Testis (tissue), 3 donors: ENCODE measurements around the gene PAQR9. TPM values are rescaled to one million over a fixed set of nuclear protein-coding genes. Genes with fewer than 3 reads are reported as not detected.

Source experiments
- DNase-seq: peaks from one replicate; pipeline ENCODE4 v3.0.0-alpha.2; 2019
- H3K27ac ChIP-seq, 2 donors: fragments of 200-600 bp; sonication (generic); one replicate each; pipeline ENCODE4 v1.5.1; 2019
- H3K27me3 ChIP-seq: fragments of 200-600 bp; sonication (generic); one replicate; pipeline ENCODE4 v1.5.1; 2019
- H3K36me3 ChIP-seq: fragments of 200-600 bp; sonication (generic); one replicate; pipeline ENCODE4 v1.5.1; 2017; ENCODE audit warnings: low read depth; ENCODE audit errors: missing control alignments
- H3K4me1 ChIP-seq: fragments of 200-600 bp; sonication (generic); one replicate; pipeline ENCODE4 v1.5.1; 2019
- H3K4me3 ChIP-seq, 2 donors: fragments of 200-600 bp; sonication (generic); one replicate each; pipeline ENCODE4 v1.5.1; 2017 to 2019
- H3K9me3 ChIP-seq: fragments of 200-600 bp; sonication (generic); one replicate; pipeline ENCODE4 v1.5.1; 2017
- CTCF ChIP-seq, 3 experiments: fragments of 450-650 bp in 2 of 3; fragments of 200-600 bp in 1 of 3; sonication (generic) in 1 of 3; IDR thresholded peaks; one replicate each; pipeline ENCODE4 v1.5.1; 2016 to 2019; ENCODE audit warnings: antibody characterized with exemption in 3 of 3, mild to moderate bottlenecking in 2 of 3, moderate library complexity in 1 of 3
- POLR2A ChIP-seq: fragments of 450-650 bp; IDR thresholded peaks from one replicate; pipeline ENCODE4 v1.6.1; 2017; ENCODE audit warnings: antibody characterized with exemption, mild to moderate bottlenecking, moderate library complexity
- WGBS, 2 donors: methylation state at CpG; one replicate each; pipeline ENCODE4 v1.1.5; 2018; 5-methylcytosine and 5-hydroxymethylcytosine counted together
- intact Hi-C: fragments of 100-400 bp; cut with DNase I; formaldehyde crosslinking; loops from one replicate; pipeline ENCODE4 v1.15.1; 2023; ENCODE audit warnings: low total_unique reads
- polyA plus RNA-seq: library from polyadenylated mRNA; stranded (reverse); fragments of 350-450 nt; fragmentation: Illumina TruSeq; extraction: RNeasy Lipid Tissue Mini Kit (QIAGEN cat#74804); gene quantifications from one replicate; pipeline ENCODE4 v1.2.3, GENCODE V29; 2014; ENCODE audit warnings: low read depth, low replicate concordance; ENCODE audit not compliant: insufficient read depth
- small RNA-seq, 2 donors: library from RNA; depleted of rRNA; stranded (forward); fragments of <200 nt; gene quantifications; one replicate each; pipeline ENCODE3, GENCODE V24; 2016
- total RNA-seq, 2 donors: library from RNA; depleted of rRNA; stranded (reverse); fragments of >200 nt; gene quantifications; one replicate each; pipeline ENCODE4 v1.2.3, GENCODE V29; 2016

PAQR9 gene
- total and polyA plus RNA-seq, 3 donors from 2014 or later: 16.8 to 35.3 (median 20.7) TPM

DNA sequence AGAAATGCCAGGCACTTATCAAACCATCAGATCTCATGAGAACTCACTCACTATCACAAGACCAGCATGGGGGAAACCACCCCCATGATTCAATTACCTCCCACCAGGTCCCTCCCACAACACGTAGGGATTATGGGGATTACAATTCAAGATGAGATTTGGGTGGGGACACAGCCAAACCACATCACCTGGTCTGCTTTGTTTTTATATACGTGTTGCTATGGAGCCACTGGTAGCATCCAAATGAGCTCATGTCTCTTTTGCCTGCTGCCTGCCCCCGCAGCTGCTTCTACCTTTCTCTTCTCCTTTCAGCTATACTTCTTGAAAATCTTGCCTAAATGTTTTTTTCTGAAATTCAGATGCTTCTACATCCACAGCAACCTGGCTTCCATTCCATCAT, 47.8 kb downstream of the PAQR9 start:
- H3K36me3 ChIP-seq: no peaks in the 10 kb centered on the region
- no peak overlapping the region for H3K4me3 ChIP-seq
- intact Hi-C loops: no loop called here
- WGBS, 2 donors: 95 to 98% methylated on average over 3 of the region's 3 CpGs
- H3K4me1 ChIP-seq: no peaks in the 10 kb centered on the region
- TF ChIP-seq POLR2A (no peak), CTCF (IDR thresholded peaks at IDR 0.05) (no peak)
- no peaks in the 10 kb centered on the region for H3K9me3 ChIP-seq
- no peak overlapping the region for H3K27ac ChIP-seq
- no peaks in the 10 kb centered on the region for H3K27me3 ChIP-seq
- DNase-seq: no peak

- H3K36me3 ChIP-seq: no peaks in the 10 kb centered on the region
- no peak overlapping the region for H3K4me3 ChIP-seq
- H3K27ac ChIP-seq: no peak overlapping the region
- intact Hi-C loops: no loop called here
- no peak for DNase-seq
- 64 to 77% methylated on average over 3 of the region's 3 CpGs for WGBS, 2 donors
- H3K9me3 ChIP-seq: no peaks in the 10 kb centered on the region
- H3K4me1 ChIP-seq: no peaks in the 10 kb centered on the region
- TF ChIP-seq CTCF (IDR thresholded peaks at IDR 0.05) (no peak), POLR2A (no peak)
- no peaks in the 10 kb centered on the region for H3K27me3 ChIP-seq
Measured at GRCh38 chr3:142914286-142914811, 49.1 kb downstream of the PAQR9 start.

DNA sequence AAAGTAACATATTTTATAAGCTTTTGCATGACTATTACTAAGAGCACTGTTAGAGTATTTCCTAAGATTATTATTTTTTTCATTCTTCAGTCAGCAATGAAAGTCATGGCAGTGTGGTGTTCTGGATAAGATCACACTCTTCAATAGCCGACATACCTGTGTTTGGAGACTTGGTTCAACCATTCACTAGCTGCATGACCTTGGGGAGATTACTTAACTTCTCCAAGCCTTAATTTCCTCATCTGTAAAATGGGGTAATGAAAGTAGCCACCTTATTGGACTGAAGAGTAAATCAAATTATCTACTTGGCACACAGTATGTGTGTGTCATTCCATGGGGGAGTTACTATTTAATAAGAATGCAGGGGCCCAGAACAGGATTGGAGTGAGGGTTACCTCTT, 50.0 kb downstream of the PAQR9 start:
- Histone ChIP-seq H3K4me3 (no peak overlapping the region), H3K36me3 (no peaks in the 10 kb centered on the region), H3K27ac (no peak overlapping the region), H3K9me3 (no peaks in the 10 kb centered on the region), H3K27me3 (no peaks in the 10 kb centered on the region), H3K4me1 (no peaks in the 10 kb centered on the region)
- no peak for DNase-seq
- 88 to 89% methylated on average over 1 of the region's 1 CpG for WGBS, 2 donors
- intact Hi-C loops: no loop called here
- TF ChIP-seq CTCF (IDR thresholded peaks at IDR 0.05) (no peak), POLR2A (no peak)

- H3K36me3 ChIP-seq: no peaks in the 10 kb centered on the region
- no peak overlapping the region for H3K27ac ChIP-seq
- no peak for DNase-seq
- H3K4me1 ChIP-seq: no peaks in the 10 kb centered on the region
- no peak for TF ChIP-seq POLR2A
- no peak for TF ChIP-seq CTCF (IDR thresholded peaks at IDR 0.05)
- no peaks in the 10 kb centered on the region for H3K27me3 ChIP-seq
- WGBS, 2 donors: 61% methylated on average over 6 of the region's 6 CpGs
- intact Hi-C loops: no loop called here
- no peaks in the 10 kb centered on the region for H3K9me3 ChIP-seq
- no peak overlapping the region for H3K4me3 ChIP-seq
Measured at GRCh38 chr3:142912402-142913172, 50.9 kb downstream of the PAQR9 start.

Small RNAs within 50 kb of the gene (small RNA-seq; reads per million reads assigned to genes)
- gene AC021074.2: 0 reads per million in 2 donors

Other genes with a start within 250 kb of the PAQR9 start
- 10 to 100 TPM; 23.1 to 24.8 TPM for gene TRPC1, start 239.6 kb downstream of the PAQR9 start, total RNA-seq
- gene TRPC1, start 239.6 kb downstream of the PAQR9 start, polyA plus RNA-seq: 9.2 TPM
- gene PCOLCE2, start 74.6 kb downstream of the PAQR9 start, total RNA-seq: 10 to 100 TPM; 10.7 to 14.4 TPM
- 15.4 TPM for gene PCOLCE2, start 74.6 kb downstream of the PAQR9 start, polyA plus RNA-seq
- 100 to 1,000 TPM; 110 to 112 TPM for gene U2SURP, start 37.9 kb upstream of the PAQR9 start, total RNA-seq
- gene U2SURP, start 37.9 kb upstream of the PAQR9 start, polyA plus RNA-seq: 38.1 TPM
- gene CHST2, start 156.1 kb upstream of the PAQR9 start, total RNA-seq: 1 to 10 TPM; 6.8 to 7.5 TPM
- gene CHST2, start 156.1 kb upstream of the PAQR9 start, polyA plus RNA-seq: 3.7 TPM